DMS53 (cell line): ENCODE measurements around the gene CDK14.

ENCODE experiments used
- DNase-seq: peaks from one replicate; lab custom pipeline; 2025; lab: John Stamatoyannopoulos, UW

The CDK14 gene

GRCh38 chr7:90681336-90682022 is 85.4 kb downstream of the CDK14 start:
- peak; percentile 37 for DNase-seq

- no peak for DNase-seq
Observed at GRCh38 chr7:90686146-90686545, 90.0 kb downstream of the CDK14 start.

GRCh38 chr7:90688810-90689209 is 92.7 kb downstream of the CDK14 start:
- DNase-seq: no peak

GRCh38 chr7:90689260-90689659 is 93.1 kb downstream of the CDK14 start:
- DNase-seq: no peak

GRCh38 chr7:90690159-90690858 is 94.2 kb downstream of the CDK14 start:
- DNase-seq: no peak

- DNase-seq: peak; percentile 22
Observed at GRCh38 chr7:90692396-90692795, 96.3 kb downstream of the CDK14 start.

- DNase-seq: peak; percentile 18
Observed at GRCh38 chr7:90692947-90693346, 96.8 kb downstream of the CDK14 start.

GRCh38 chr7:90693939-90694338 is 97.8 kb downstream of the CDK14 start:
- DNase-seq: no peak

GRCh38 chr7:90698616-90699015 is 102.5 kb downstream of the CDK14 start:
- DNase-seq: no peak

GRCh38 chr7:90701021-90701420 is 104.9 kb downstream of the CDK14 start:
- no peak for DNase-seq

GRCh38 chr7:90701771-90702170 is 105.7 kb downstream of the CDK14 start:
- no peak for DNase-seq

- DNase-seq: peak; percentile 52
Observed at GRCh38 chr7:90705391-90706071, 109.4 kb downstream of the CDK14 start.

- peak; percentile 93 for DNase-seq
Observed at GRCh38 chr7:90706072-90706716, 110.1 kb downstream of the CDK14 start.

GRCh38 chr7:90708841-90709317 is 112.8 kb downstream of the CDK14 start:
- DNase-seq: peak; percentile 77

- no peak for DNase-seq
Observed at GRCh38 chr7:90709501-90710465, 113.7 kb downstream of the CDK14 start.

GRCh38 chr7:90710466-90710850 is 114.3 kb downstream of the CDK14 start:
- no peak for DNase-seq

GRCh38 chr7:90713628-90714027 is 117.5 kb downstream of the CDK14 start:
- DNase-seq: no peak

GRCh38 chr7:90715067-90715466 is 118.9 kb downstream of the CDK14 start:
- no peak for DNase-seq

- DNase-seq: peak; percentile 70
Observed at GRCh38 chr7:90717296-90718060, 121.4 kb downstream of the CDK14 start.

GRCh38 chr7:90719155-90719554 is 123.0 kb downstream of the CDK14 start:
- DNase-seq: no peak
